ENCODE measurements around the gene NME2.

DNA sequence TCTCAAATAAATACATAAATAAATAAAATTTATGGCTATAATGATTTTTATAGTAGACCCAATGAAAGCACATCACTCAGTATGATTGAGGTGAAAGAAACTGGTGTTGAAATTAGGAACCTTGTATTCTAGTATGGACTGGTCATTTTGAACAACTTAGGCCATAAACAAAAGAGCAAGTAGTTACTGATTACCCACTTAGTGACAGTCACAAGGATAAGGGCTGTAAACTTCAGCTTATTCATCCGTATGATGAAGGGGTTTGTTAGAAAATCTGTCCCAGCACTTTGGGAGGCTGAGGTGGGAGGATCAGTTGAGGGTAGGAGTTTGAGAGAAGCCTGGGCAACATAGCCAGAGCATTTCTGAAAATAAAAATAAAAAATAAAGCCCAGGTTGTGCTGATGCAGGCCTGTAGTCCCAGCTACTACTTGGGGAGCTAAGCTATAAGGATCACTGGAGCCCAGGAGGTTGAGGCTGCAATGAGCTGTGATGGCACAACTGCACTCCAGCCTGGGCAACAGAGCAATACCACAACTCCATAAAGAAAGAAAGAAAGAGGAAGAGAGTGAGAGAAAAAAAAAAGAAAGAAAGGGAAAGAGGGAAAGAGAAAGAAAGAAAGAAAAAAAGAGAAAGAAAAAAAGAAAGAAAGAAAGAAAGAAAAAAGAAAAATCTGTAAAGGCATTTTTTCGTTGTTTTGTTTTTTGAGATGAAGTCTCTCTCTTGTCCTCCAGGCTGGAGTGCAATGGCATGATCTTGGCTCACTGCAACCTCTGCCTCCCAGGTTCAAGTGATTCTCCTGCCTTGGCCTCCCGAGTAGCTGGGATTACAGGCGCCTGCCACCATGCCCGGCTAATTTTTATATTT is 41.3 kb upstream of the NME2 start:
- TF ChIP-seq, protein P1, sequence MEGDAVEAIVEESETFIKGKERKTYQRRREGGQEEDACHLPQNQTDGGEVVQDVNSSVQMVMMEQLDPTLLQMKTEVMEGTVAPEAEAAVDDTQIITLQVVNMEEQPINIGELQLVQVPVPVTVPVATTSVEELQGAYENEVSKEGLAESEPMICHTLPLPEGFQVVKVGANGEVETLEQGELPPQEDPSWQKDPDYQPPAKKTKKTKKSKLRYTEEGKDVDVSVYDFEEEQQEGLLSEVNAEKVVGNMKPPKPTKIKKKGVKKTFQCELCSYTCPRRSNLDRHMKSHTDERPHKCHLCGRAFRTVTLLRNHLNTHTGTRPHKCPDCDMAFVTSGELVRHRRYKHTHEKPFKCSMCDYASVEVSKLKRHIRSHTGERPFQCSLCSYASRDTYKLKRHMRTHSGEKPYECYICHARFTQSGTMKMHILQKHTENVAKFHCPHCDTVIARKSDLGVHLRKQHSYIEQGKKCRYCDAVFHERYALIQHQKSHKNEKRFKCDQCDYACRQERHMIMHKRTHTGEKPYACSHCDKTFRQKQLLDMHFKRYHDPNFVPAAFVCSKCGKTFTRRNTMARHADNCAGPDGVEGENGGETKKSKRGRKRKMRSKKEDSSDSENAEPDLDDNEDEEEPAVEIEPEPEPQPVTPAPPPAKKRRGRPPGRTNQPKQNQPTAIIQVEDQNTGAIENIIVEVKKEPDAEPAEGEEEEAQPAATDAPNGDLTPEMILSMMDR (IDR thresholded peaks at IDR 0.05; ENCODE audit: control extremely low read depth in 1 of 3, insufficient read depth in 1 of 3, low read depth in 1 of 3, low read length in 3 of 3), result no peak
- TF ChIP-seq POLR2A (IDR thresholded peaks at IDR 0.05; ENCODE audit: control extremely low read depth in 1 of 2, low read depth in 2 of 2, low read length in 2 of 2) (no peak), SRF (IDR thresholded peaks at IDR 0.05; ENCODE audit: low read depth, low read length) (no peak), CHD2 (IDR thresholded peaks at IDR 0.05; ENCODE audit: low read length) (no peak), BACH1 (IDR thresholded peaks at IDR 0.05; ENCODE audit: low read length) (no peak), TAF1 (IDR thresholded peaks at IDR 0.05; ENCODE audit: low read depth, low read length) (no peak), JUND (IDR thresholded peaks at IDR 0.05; ENCODE audit: low read length) (no peak)
- TF ChIP-seq, protein P2, sequence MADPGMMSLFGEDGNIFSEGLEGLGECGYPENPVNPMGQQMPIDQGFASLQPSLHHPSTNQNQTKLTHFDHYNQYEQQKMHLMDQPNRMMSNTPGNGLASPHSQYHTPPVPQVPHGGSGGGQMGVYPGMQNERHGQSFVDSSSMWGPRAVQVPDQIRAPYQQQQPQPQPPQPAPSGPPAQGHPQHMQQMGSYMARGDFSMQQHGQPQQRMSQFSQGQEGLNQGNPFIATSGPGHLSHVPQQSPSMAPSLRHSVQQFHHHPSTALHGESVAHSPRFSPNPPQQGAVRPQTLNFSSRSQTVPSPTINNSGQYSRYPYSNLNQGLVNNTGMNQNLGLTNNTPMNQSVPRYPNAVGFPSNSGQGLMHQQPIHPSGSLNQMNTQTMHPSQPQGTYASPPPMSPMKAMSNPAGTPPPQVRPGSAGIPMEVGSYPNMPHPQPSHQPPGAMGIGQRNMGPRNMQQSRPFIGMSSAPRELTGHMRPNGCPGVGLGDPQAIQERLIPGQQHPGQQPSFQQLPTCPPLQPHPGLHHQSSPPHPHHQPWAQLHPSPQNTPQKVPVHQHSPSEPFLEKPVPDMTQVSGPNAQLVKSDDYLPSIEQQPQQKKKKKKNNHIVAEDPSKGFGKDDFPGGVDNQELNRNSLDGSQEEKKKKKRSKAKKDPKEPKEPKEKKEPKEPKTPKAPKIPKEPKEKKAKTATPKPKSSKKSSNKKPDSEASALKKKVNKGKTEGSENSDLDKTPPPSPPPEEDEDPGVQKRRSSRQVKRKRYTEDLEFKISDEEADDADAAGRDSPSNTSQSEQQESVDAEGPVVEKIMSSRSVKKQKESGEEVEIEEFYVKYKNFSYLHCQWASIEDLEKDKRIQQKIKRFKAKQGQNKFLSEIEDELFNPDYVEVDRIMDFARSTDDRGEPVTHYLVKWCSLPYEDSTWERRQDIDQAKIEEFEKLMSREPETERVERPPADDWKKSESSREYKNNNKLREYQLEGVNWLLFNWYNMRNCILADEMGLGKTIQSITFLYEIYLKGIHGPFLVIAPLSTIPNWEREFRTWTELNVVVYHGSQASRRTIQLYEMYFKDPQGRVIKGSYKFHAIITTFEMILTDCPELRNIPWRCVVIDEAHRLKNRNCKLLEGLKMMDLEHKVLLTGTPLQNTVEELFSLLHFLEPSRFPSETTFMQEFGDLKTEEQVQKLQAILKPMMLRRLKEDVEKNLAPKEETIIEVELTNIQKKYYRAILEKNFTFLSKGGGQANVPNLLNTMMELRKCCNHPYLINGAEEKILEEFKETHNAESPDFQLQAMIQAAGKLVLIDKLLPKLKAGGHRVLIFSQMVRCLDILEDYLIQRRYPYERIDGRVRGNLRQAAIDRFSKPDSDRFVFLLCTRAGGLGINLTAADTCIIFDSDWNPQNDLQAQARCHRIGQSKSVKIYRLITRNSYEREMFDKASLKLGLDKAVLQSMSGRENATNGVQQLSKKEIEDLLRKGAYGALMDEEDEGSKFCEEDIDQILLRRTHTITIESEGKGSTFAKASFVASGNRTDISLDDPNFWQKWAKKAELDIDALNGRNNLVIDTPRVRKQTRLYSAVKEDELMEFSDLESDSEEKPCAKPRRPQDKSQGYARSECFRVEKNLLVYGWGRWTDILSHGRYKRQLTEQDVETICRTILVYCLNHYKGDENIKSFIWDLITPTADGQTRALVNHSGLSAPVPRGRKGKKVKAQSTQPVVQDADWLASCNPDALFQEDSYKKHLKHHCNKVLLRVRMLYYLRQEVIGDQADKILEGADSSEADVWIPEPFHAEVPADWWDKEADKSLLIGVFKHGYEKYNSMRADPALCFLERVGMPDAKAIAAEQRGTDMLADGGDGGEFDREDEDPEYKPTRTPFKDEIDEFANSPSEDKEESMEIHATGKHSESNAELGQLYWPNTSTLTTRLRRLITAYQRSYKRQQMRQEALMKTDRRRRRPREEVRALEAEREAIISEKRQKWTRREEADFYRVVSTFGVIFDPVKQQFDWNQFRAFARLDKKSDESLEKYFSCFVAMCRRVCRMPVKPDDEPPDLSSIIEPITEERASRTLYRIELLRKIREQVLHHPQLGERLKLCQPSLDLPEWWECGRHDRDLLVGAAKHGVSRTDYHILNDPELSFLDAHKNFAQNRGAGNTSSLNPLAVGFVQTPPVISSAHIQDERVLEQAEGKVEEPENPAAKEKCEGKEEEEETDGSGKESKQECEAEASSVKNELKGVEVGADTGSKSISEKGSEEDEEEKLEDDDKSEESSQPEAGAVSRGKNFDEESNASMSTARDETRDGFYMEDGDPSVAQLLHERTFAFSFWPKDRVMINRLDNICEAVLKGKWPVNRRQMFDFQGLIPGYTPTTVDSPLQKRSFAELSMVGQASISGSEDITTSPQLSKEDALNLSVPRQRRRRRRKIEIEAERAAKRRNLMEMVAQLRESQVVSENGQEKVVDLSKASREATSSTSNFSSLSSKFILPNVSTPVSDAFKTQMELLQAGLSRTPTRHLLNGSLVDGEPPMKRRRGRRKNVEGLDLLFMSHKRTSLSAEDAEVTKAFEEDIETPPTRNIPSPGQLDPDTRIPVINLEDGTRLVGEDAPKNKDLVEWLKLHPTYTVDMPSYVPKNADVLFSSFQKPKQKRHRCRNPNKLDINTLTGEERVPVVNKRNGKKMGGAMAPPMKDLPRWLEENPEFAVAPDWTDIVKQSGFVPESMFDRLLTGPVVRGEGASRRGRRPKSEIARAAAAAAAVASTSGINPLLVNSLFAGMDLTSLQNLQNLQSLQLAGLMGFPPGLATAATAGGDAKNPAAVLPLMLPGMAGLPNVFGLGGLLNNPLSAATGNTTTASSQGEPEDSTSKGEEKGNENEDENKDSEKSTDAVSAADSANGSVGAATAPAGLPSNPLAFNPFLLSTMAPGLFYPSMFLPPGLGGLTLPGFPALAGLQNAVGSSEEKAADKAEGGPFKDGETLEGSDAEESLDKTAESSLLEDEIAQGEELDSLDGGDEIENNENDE (IDR thresholded peaks at IDR 0.05; ENCODE audit: insufficient replicate concordance, low read length), result no peak

All from H1 (cell line).